B cell (primary cell): ENCODE results near the gene PCDHGC3. TPM values are rescaled to one million over a fixed set of nuclear protein-coding genes. Genes with fewer than 3 reads are reported as not detected.

Source experiments
- ATAC-seq: fragments of 200-7000 bp; cut with Tn5 transposase; one replicate; pipeline ENCODE4 v1.10.0; 2021; ENCODE audit warnings: low read depth, mild to moderate bottlenecking, moderate number of reproducible peaks, moderate library complexity
- CTCF ChIA-PET: fragments of 350-600 bp; sonication (Branson Sonifier 250); formaldehyde crosslinking; loops from one replicate; lab custom pipeline; 2021; ENCODE audit warnings: antibody characterized with exemption, inconsistent platforms; lab: Charles Lee
- POLR2A ChIA-PET: fragments of 350-600 bp; sonication (Branson Sonifier 250); formaldehyde crosslinking; loops from one replicate; lab custom pipeline; 2021; ENCODE audit warnings: antibody characterized with exemption; lab: Charles Lee
- DNase-seq: peaks from one replicate; pipeline ENCODE4 v3.0.0; 2013
- H2AFZ ChIP-seq: 2 replicates; pipeline ENCODE4 v1.6.1; 2012; ENCODE audit warnings: mild to moderate bottlenecking, low read depth, low read length; ENCODE audit not compliant: insufficient read depth, poor library complexity, severe bottlenecking
- H3K27ac ChIP-seq, 2 donors: 1 replicate in 1 of 2; 2 replicates in 1 of 2; pipeline ENCODE4 v1.5.1; 2012 to 2013; ENCODE audit warnings: low read length in 2 of 2, mild to moderate bottlenecking in 2 of 2, moderate library complexity in 1 of 2
- H3K27me3 ChIP-seq, 4 experiments: fragments of 200-600 bp in 1 of 4; sonication (generic) in 1 of 4; replicated peaks in 1 of 4; 1 replicate in 2 of 4; 2 replicates in 2 of 4; pipeline versions ENCODE4 v1.6.1 to v1.7.0; 2013 to 2016; ENCODE audit warnings: low read length in 3 of 4, mild to moderate bottlenecking in 2 of 4, mixed read lengths in 1 of 4, moderate library complexity in 1 of 4; ENCODE audit not compliant: insufficient read depth in 4 of 4, control insufficient read depth in 3 of 4; ENCODE audit errors: control extremely low read depth in 1 of 4
- H3K36me3 ChIP-seq, 2 experiments: replicated peaks in 1 of 2; 1 replicate in 1 of 2; 2 replicates in 1 of 2; pipeline versions ENCODE4 v1.6.1 to v1.7.1; 2013; ENCODE audit warnings: low read length in 1 of 2; ENCODE audit not compliant: insufficient read depth in 2 of 2, control insufficient read depth in 1 of 2; ENCODE audit errors: control extremely low read depth in 1 of 2, extremely low read depth in 1 of 2
- H3K4me1 ChIP-seq, 2 donors: fragments of 200-600 bp in 1 of 2; sonication (generic) in 1 of 2; 1 replicate in 1 of 2; 2 replicates in 1 of 2; pipeline versions ENCODE4 v1.5.1 to v1.6.1; 2013 to 2017; ENCODE audit warnings: low read length in 2 of 2; ENCODE audit not compliant: control insufficient read depth in 2 of 2, insufficient read depth in 2 of 2
- H3K4me2 ChIP-seq: replicated peaks from 2 replicates; pipeline ENCODE3; 2012; ENCODE audit warnings: mild to moderate bottlenecking, low read depth, low read length; ENCODE audit not compliant: poor library complexity, severe bottlenecking
- H3K4me3 ChIP-seq, 5 experiments: fragments of 200-600 bp in 1 of 5; sonication (generic) in 1 of 5; 1 replicate in 3 of 5; 2 replicates in 2 of 5; pipeline versions ENCODE4 v1.5.1 to v1.7.0; 2011 to 2016; ENCODE audit warnings: low read length in 4 of 5, mild to moderate bottlenecking in 4 of 5, low read depth in 2 of 5, control low read depth in 1 of 5, moderate library complexity in 1 of 5; ENCODE audit not compliant: insufficient read depth in 1 of 5; ENCODE audit errors: control extremely low read depth in 1 of 5, extremely low read depth in 1 of 5
- H3K79me2 ChIP-seq: fragments of 200-600 bp; sonication (generic); one replicate; pipeline ENCODE4 v1.6.0; 2016; ENCODE audit warnings: low read length; ENCODE audit not compliant: control insufficient read depth, insufficient read depth
- H3K9ac ChIP-seq: fragments of 200-600 bp; sonication (generic); 2 replicates; pipeline ENCODE4 v1.6.1; 2017; ENCODE audit warnings: mild to moderate bottlenecking, low read length, moderate library complexity
- H3K9me3 ChIP-seq, 3 donors: one replicate each; pipeline versions ENCODE4 v1.6.1 to v1.7.1; 2013; ENCODE audit warnings: low read length in 2 of 3; ENCODE audit not compliant: control insufficient read depth in 2 of 3, insufficient read depth in 1 of 3; ENCODE audit errors: control extremely low read depth in 1 of 3
- H4K20me1 ChIP-seq: 2 replicates; pipeline ENCODE4 v1.6.0; 2012; ENCODE audit warnings: mild to moderate bottlenecking, low read length; ENCODE audit not compliant: insufficient read depth, control insufficient read depth, poor library complexity, severe bottlenecking
- H3K27ac Mint-ChIP-seq: one replicate; pipeline ENCODE4 v1.8.0; 2021; ENCODE audit warnings: mixed read lengths
- H3K27me3 Mint-ChIP-seq: one replicate; pipeline ENCODE4 v1.8.0; 2021; ENCODE audit warnings: mixed read lengths
- H3K4me1 Mint-ChIP-seq: one replicate; pipeline ENCODE4 v1.8.0; 2021; ENCODE audit warnings: mixed read lengths
- H3K4me3 Mint-ChIP-seq: one replicate; pipeline ENCODE4 v1.8.0; 2021; ENCODE audit warnings: mixed read lengths
- H3K9me3 Mint-ChIP-seq: one replicate; pipeline ENCODE4 v1.8.0; 2022; ENCODE audit warnings: mixed read lengths; ENCODE audit not compliant: insufficient read depth
- EZH2 ChIP-seq: IDR thresholded peaks from 2 replicates; pipeline ENCODE4 v1.6.1; 2012; ENCODE audit warnings: borderline replicate concordance, low read depth, mild to moderate bottlenecking, moderate library complexity, low read length; ENCODE audit not compliant: insufficient read depth, poor library complexity, severe bottlenecking
- WGBS: methylation state at CpG from one replicate; pipeline ENCODE4 v1.1.5; 2013; ENCODE audit warnings: missing lambda C conversion rate; ENCODE audit not compliant: insufficient coverage; 5-methylcytosine and 5-hydroxymethylcytosine counted together
- intact Hi-C: fragments of 100-400 bp; cut with micrococcal nuclease; formaldehyde crosslinking; loops from one replicate; pipeline ENCODE4 v1.10.0; 2022
- polyA plus RNA-seq: library from polyadenylated mRNA; depleted of rRNA; stranded (reverse); fragments of >200 nt; gene quantifications from 2 replicates; pipeline ENCODE4 v1.2.3, GENCODE V29; 2012
- total RNA-seq, 2 donors: library from RNA; stranded (reverse); fragments of 120-200 nt in 1 of 2; gene quantifications; 1 replicate in 1 of 2; 2 replicates in 1 of 2; pipeline versions ENCODE4 v1.2.3 to v1.2.4, GENCODE V29; 2013 to 2022
- TF ChIP-seq, protein P1 (sequence below): fragments of 200-600 bp; IDR thresholded peaks from one replicate; pipeline ENCODE4 v1.8.0; 2022; ENCODE audit warnings: antibody characterized with exemption, mild to moderate bottlenecking

Gene PCDHGC3
- total and polyA plus RNA-seq, 2 donors (not counting 1 experiment from before 2014, with no cell fraction given), result 0.88 to 2.0 TPM

DNA sequence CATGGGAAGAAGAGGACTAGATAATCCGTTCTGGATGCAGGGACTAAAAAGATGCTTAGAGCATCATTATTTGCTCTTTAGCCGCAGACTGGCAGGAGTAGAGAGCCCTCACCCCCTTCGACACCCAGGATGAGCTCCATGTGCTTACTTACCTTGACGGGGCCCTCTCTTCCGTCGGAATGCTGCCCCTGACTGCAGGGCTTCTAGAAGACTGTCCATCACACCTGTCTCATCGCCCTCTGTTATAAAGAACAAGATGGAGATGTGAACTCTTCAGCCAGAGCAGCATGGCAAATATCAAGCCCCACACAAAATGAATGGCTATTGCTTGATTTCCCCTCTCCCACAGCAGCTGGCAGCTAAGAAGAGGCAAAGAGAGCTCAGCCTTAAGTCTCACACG, 48.2 kb downstream of the PCDHGC3 start:
- TF ChIP-seq, protein P1, sequence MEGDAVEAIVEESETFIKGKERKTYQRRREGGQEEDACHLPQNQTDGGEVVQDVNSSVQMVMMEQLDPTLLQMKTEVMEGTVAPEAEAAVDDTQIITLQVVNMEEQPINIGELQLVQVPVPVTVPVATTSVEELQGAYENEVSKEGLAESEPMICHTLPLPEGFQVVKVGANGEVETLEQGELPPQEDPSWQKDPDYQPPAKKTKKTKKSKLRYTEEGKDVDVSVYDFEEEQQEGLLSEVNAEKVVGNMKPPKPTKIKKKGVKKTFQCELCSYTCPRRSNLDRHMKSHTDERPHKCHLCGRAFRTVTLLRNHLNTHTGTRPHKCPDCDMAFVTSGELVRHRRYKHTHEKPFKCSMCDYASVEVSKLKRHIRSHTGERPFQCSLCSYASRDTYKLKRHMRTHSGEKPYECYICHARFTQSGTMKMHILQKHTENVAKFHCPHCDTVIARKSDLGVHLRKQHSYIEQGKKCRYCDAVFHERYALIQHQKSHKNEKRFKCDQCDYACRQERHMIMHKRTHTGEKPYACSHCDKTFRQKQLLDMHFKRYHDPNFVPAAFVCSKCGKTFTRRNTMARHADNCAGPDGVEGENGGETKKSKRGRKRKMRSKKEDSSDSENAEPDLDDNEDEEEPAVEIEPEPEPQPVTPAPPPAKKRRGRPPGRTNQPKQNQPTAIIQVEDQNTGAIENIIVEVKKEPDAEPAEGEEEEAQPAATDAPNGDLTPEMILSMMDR, result no peak
- TF ChIP-seq EZH2, result no peak
- Histone ChIP-seq H3K9ac (no peak overlapping the region), H2AFZ (no peak overlapping the region), H3K4me2 (no peak overlapping the region), H3K79me2 (no peaks in the 10 kb centered on the region), H4K20me1 (peaks cover 7% of the 10 kb centered on the region), H3K27ac (no peak overlapping the region), H3K4me3 (no peak overlapping the region), H3K36me3 (peaks cover 8 to 88% of the 10 kb centered on the region in 2 experiments), H3K27me3 (no peaks in the 10 kb centered on the region), H3K9me3 (no peaks in the 10 kb centered on the region), H3K4me1 (peaks cover 9% of the 10 kb centered on the region in 2 donors)
- POLR2A ChIA-PET, result interaction anchor here (1.2 kb wide), 1 partner anchor 44 kb away, joined by 4 read pairs; no protein-coding TSS in a partner anchor
- H3K4me1 Mint-ChIP-seq, result peaks cover 18% of the 10 kb centered on the region
- H3K9me3 Mint-ChIP-seq, result no peaks in the 10 kb centered on the region
- no peak overlapping the region for H3K27ac Mint-ChIP-seq
- H3K4me3 Mint-ChIP-seq, result no peak overlapping the region
- WGBS, result 96% methylated on average over 6 of the region's 8 CpGs
- ATAC-seq (no peak), DNase-seq (no peak)
- intact Hi-C loops, result loop anchor here (1.0 to 2.0 kb wide), 5 partner anchors 13 to 198 kb away; partner anchors contain the start of genes PCDHGA12 and PCDHGC3
- H3K27me3 Mint-ChIP-seq, result no peaks in the 10 kb centered on the region
- CTCF ChIA-PET, result interaction anchor here (0.6 to 11.5 kb wide), 30 partner anchors 10 to 1140 kb away, joined by 3 to 176 read pairs (median 6); partner anchors contain the start of genes PCDHB12, PCDHGA10, PCDHGA11 and PCDHGA12
